Colonic mucosa (tissue), 4 donors: ENCODE results near the gene STARD13. TPM values are rescaled to one million over a fixed set of nuclear protein-coding genes. Genes with fewer than 3 reads are reported as not detected.

Source experiments
- DNase-seq: peaks from one replicate; pipeline ENCODE4 v3.0.0-alpha.2; 2020
- H3K27ac ChIP-seq: fragments of 200-600 bp; one replicate; pipeline ENCODE4 v1.8.0; 2021
- H3K27me3 ChIP-seq: fragments of 200-600 bp; one replicate; pipeline ENCODE4 v1.8.0; 2021
- H3K36me3 ChIP-seq: fragments of 200-600 bp; one replicate; pipeline ENCODE4 v1.8.0; 2021
- H3K4me1 ChIP-seq: fragments of 200-600 bp; one replicate; pipeline ENCODE4 v1.8.0; 2021; ENCODE audit warnings: mild to moderate bottlenecking
- H3K4me3 ChIP-seq: fragments of 200-600 bp; one replicate; pipeline ENCODE4 v1.8.0; 2021
- H3K9ac ChIP-seq, 2 donors: one replicate each; pipeline ENCODE4 v1.7.0; 2013; ENCODE audit warnings: control low read depth in 2 of 2, low read depth in 2 of 2, low read length in 2 of 2
- H3K9me3 ChIP-seq: fragments of 200-600 bp; one replicate; pipeline ENCODE4 v1.8.0; 2021
- CTCF ChIP-seq: fragments of 200-600 bp; IDR thresholded peaks from one replicate; pipeline ENCODE4 v1.8.0; 2022; ENCODE audit warnings: antibody characterized with exemption, mild to moderate bottlenecking
- intact Hi-C: fragments of 100-400 bp; cut with DNase I; formaldehyde crosslinking; loops from one replicate; pipeline ENCODE4 v1.14.1; 2022
- total RNA-seq, 2 donors: library from RNA; stranded (reverse); fragmentation: NEBNext Ultra II Directional in 1 of 2; extraction: Animal tissue kit (Norgen Biotek cat#: 25700) in 1 of 2; gene quantifications; one replicate each; pipeline ENCODE4 v1.2.1, GENCODE V29; 2021
- donor health status: healthy.
- donor health status: DM: no; HTN: no; CAD: no.
- donor health status: DM: no; HTN: no; CAD: no.

The STARD13 gene
- total RNA-seq, 2 donors from 2014 or later: 21.3 to 30.2 TPM

- Histone ChIP-seq H3K36me3 (no peaks in the 10 kb centered on the region), H3K27ac (no peak overlapping the region), H3K4me1 (no peaks in the 10 kb centered on the region), H3K27me3 (no peaks in the 10 kb centered on the region), H3K9ac (no peak overlapping the region), H3K9me3 (no peaks in the 10 kb centered on the region), H3K4me3 (no peak overlapping the region)
- TF ChIP-seq CTCF: no peak
- DNase-seq: no peak
- intact Hi-C loops: no loop called here
Observed at GRCh38 chr13:33224191-33224590, 61.4 kb downstream of the STARD13 start.

GRCh38 chr13:33219926-33220325 lies 65.6 kb downstream of the STARD13 start:
- H3K4me3 ChIP-seq: no peak overlapping the region
- no peaks in the 10 kb centered on the region for H3K9me3 ChIP-seq
- intact Hi-C loops: no loop called here
- no peak for DNase-seq
- H3K36me3 ChIP-seq: no peaks in the 10 kb centered on the region
- H3K9ac ChIP-seq: no peak overlapping the region
- TF ChIP-seq CTCF: no peak
- no peaks in the 10 kb centered on the region for H3K27me3 ChIP-seq
- H3K27ac ChIP-seq: no peak overlapping the region
- no peaks in the 10 kb centered on the region for H3K4me1 ChIP-seq

- DNase-seq: no peak
- no peaks in the 10 kb centered on the region for H3K9me3 ChIP-seq
- H3K27ac ChIP-seq: peak overlapping the region; percentile 75
- H3K4me1 ChIP-seq: no peaks in the 10 kb centered on the region
- intact Hi-C loops: no loop called here
- peak overlapping the region in 1 of 2 donors; percentile 38 for H3K9ac ChIP-seq
- no peaks in the 10 kb centered on the region for H3K27me3 ChIP-seq
- H3K4me3 ChIP-seq: no peak overlapping the region
- H3K36me3 ChIP-seq: no peaks in the 10 kb centered on the region
- TF ChIP-seq CTCF: no peak
Observed at GRCh38 chr13:33218426-33218825, 67.1 kb downstream of the STARD13 start.

GRCh38 chr13:33218020-33218419 lies 67.5 kb downstream of the STARD13 start:
- intact Hi-C loops: no loop called here
- no peaks in the 10 kb centered on the region for H3K36me3 ChIP-seq
- TF ChIP-seq CTCF: no peak
- H3K9ac ChIP-seq: peak overlapping the region in 1 of 2 donors; percentile 38
- H3K27ac ChIP-seq: peak overlapping the region; percentile 75
- no peaks in the 10 kb centered on the region for H3K4me1 ChIP-seq
- no peak for DNase-seq
- H3K27me3 ChIP-seq: no peaks in the 10 kb centered on the region
- no peaks in the 10 kb centered on the region for H3K9me3 ChIP-seq
- no peak overlapping the region for H3K4me3 ChIP-seq

- no peaks in the 10 kb centered on the region for H3K4me1 ChIP-seq
- intact Hi-C loops: no loop called here
- no peak for DNase-seq
- H3K36me3 ChIP-seq: no peaks in the 10 kb centered on the region
- peak overlapping the region; percentile 75 for H3K27ac ChIP-seq
- no peak overlapping the region for H3K4me3 ChIP-seq
- peak overlapping the region in 1 of 2 donors; percentile 38 for H3K9ac ChIP-seq
- H3K27me3 ChIP-seq: no peaks in the 10 kb centered on the region
- H3K9me3 ChIP-seq: no peaks in the 10 kb centered on the region
- TF ChIP-seq CTCF: no peak
Observed at GRCh38 chr13:33217256-33217655, 68.3 kb downstream of the STARD13 start.

GRCh38 chr13:33213797-33214196 lies 71.8 kb downstream of the STARD13 start:
- no peak for TF ChIP-seq CTCF
- Histone ChIP-seq H3K27ac (no peak overlapping the region), H3K4me3 (no peak overlapping the region), H3K36me3 (no peaks in the 10 kb centered on the region), H3K9me3 (no peaks in the 10 kb centered on the region), H3K4me1 (no peaks in the 10 kb centered on the region), H3K27me3 (no peaks in the 10 kb centered on the region), H3K9ac (no peak overlapping the region)
- DNase-seq: no peak
- intact Hi-C loops: no loop called here
